Right atrium auricular region (tissue), 2 donors: ENCODE results near the gene METRNL. TPM values are rescaled to one million over a fixed set of nuclear protein-coding genes. Genes with fewer than 3 reads are reported as not detected.

Experiments used
- DNase-seq: peaks from one replicate; pipeline ENCODE4 v3.0.0-alpha.2; 2019; ENCODE audit warnings: low spot score
- H3K27ac ChIP-seq, 2 donors: fragments of 200-600 bp; sonication (generic); 1 replicate in 1 of 2; 2 replicates in 1 of 2; pipeline ENCODE4 v1.5.1; 2016 to 2019
- H3K27me3 ChIP-seq, 2 donors: fragments of 200-600 bp; sonication (generic); one replicate each; pipeline versions ENCODE4 v1.5.1 to v1.6.0; 2017 to 2019
- H3K36me3 ChIP-seq: fragments of 200-600 bp; sonication (generic); one replicate; pipeline ENCODE4 v1.5.1; 2016
- H3K4me1 ChIP-seq, 2 donors: fragments of 200-600 bp; sonication (generic); one replicate each; pipeline versions ENCODE4 v1.5.1 to v1.6.0; 2017 to 2019
- H3K4me3 ChIP-seq, 2 donors: fragments of 200-600 bp; sonication (generic); 1 replicate in 1 of 2; 2 replicates in 1 of 2; pipeline ENCODE4 v1.5.1; 2017 to 2019; ENCODE audit warnings: mild to moderate bottlenecking in 1 of 2, moderate library complexity in 1 of 2
- H3K9me3 ChIP-seq, 2 donors: fragments of 200-600 bp; sonication (generic); one replicate each; pipeline ENCODE4 v1.5.1; 2019
- total RNA-seq, 2 donors: library from RNA; depleted of rRNA; stranded (reverse); fragments of >200 nt; gene quantifications; one replicate each; pipeline ENCODE4 v1.1.0, GENCODE V29; 2016
- TF ChIP-seq, protein P1 (sequence below), 2 donors: fragments of 200-600 bp; sonication (generic); IDR thresholded peaks; one replicate each; pipeline ENCODE4 v1.5.1; 2019; ENCODE audit warnings: antibody characterized with exemption in 2 of 2

METRNL gene
- total RNA-seq, 2 donors from 2014 or later, result 62.9 to 104 TPM

DNA sequence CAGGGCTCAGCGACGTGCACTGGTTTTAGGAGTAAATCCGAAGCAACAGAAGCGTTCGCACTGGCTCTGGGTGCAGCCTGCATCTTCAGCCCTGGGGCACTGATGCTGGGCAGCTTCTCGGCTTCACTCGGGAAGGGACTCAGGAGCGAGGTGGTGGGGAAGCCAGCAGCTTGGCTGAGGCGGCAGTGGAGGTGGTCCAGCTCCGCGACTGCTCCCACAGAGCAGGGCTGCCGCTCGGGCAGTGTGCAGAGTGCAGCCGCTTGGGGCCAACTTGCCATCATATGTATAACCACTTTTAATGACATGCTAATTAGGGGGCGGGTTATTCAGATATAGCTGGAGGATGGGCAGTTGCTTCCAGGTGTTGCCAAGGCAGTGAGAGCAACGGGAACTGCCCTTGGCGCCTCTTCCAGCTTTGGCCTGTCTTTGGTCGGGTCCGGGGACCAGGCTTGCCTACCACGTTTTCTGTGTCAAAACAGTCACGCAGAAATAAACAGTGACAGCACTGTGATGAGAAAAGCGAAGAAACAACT, 26.7 kb downstream of the METRNL start:
- DNase-seq, result no peak
- H3K27ac ChIP-seq, result peak overlapping the region in 1 of 2 donors; percentile 39
- peaks cover 0 to 46% of the 10 kb centered on the region in 2 donors for H3K4me1 ChIP-seq

DNA sequence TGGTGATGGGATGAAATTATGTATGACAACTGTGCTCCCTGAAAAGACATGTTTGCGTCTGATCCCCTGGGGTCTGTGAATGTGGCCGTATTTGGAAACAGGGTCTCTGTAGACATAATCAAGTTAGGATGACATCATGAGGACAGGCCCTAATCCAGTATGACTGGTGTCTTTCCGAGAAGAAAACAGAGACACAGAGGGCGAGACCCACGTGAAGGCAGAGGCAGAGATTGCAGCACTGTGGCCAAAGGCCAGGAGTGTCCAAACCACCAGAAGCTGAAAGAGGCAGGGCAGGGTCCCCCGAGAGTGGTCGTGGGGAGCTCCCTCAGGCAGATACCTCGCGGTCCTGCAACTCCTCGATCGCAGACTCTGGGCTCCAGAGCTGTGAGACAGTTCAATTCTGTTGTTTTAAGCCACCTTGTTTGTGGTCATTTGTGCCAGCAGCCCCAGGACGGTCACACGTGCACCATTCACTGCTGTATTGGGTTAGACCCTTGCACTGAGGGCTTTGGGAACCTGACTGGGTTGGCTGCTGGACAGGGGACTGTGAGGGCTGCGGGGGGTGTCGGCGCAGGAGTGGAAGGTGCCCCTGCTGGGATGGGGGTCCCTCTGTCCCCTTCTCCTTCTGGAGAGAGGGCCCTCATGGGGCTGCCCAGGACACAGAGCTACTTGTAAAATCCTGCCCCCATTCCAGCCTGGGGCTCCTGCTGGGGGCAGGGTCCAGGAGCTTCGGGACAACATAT, 27.7 kb downstream of the METRNL start:
- Histone ChIP-seq H3K9me3 (no peaks in the 10 kb centered on the region), H3K27ac (peak overlapping the region; percentile 19 to 34), H3K4me3 (no peak overlapping the region), H3K36me3 (no peaks in the 10 kb centered on the region), H3K4me1 (peaks cover 0 to 43% of the 10 kb centered on the region in 2 donors), H3K27me3 (no peaks in the 10 kb centered on the region)
- DNase-seq, result peak; percentile 88
- TF ChIP-seq, protein P1, sequence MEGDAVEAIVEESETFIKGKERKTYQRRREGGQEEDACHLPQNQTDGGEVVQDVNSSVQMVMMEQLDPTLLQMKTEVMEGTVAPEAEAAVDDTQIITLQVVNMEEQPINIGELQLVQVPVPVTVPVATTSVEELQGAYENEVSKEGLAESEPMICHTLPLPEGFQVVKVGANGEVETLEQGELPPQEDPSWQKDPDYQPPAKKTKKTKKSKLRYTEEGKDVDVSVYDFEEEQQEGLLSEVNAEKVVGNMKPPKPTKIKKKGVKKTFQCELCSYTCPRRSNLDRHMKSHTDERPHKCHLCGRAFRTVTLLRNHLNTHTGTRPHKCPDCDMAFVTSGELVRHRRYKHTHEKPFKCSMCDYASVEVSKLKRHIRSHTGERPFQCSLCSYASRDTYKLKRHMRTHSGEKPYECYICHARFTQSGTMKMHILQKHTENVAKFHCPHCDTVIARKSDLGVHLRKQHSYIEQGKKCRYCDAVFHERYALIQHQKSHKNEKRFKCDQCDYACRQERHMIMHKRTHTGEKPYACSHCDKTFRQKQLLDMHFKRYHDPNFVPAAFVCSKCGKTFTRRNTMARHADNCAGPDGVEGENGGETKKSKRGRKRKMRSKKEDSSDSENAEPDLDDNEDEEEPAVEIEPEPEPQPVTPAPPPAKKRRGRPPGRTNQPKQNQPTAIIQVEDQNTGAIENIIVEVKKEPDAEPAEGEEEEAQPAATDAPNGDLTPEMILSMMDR (IDR thresholded peaks at IDR 0.05), result no peak

More for the DNA sequence above, 26.7 kb downstream of the METRNL start:
- Histone ChIP-seq H3K27me3 (no peaks in the 10 kb centered on the region), H3K4me3 (no peak overlapping the region), H3K9me3 (no peaks in the 10 kb centered on the region), H3K36me3 (no peaks in the 10 kb centered on the region)
- TF ChIP-seq, protein P1 (IDR thresholded peaks at IDR 0.05), result no peak

DNA sequence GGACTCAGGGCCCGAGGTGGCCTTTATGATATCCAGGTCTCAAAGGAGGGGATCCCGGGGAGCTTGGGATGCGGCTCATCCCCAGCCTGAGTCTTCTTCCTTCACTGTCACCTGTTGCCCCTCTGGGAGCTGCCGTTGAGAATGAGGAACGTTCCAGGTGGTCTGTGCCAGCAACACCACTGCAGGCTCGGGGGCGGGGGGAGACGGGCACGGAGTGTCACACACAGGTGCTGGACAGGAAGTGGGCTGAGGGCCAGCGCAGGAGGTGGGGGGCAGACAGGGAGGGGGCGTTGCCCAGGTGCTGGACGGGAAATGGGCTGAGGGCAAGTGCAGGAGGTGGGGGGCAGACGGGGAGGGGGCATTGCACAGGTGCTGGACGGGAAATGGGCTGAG, 28.2 kb downstream of the METRNL start:
- Histone ChIP-seq H3K9me3 (no peaks in the 10 kb centered on the region), H3K27ac (peak overlapping the region in 1 of 2 donors; percentile 34), H3K36me3 (no peaks in the 10 kb centered on the region), H3K27me3 (no peaks in the 10 kb centered on the region), H3K4me3 (no peak overlapping the region), H3K4me1 (peaks cover 0 to 43% of the 10 kb centered on the region in 2 donors)
- TF ChIP-seq, protein P1 (IDR thresholded peaks at IDR 0.05), result no peak
- DNase-seq, result no peak

DNA sequence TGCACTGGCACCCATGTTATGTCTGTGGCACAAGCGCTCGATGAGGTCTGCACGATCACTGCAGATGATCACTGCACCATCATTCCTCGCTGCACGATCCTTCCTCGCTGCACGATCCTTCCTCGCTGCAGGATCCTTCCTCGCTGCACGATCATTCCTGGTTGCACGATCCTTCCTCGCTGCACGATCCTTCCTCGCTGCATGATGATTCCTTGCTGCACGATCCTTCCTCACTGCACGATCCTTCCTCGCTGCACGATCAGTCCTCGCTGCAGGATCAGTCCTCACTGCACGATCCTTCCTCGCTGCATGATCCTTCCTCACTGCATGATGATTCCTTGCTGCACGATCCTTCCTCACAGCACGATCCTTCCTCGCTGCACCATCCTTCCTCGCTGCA, 29.3 kb downstream of the METRNL start:
- H3K27ac ChIP-seq, result no peak overlapping the region
- DNase-seq, result no peak
- no peaks in the 10 kb centered on the region for H3K36me3 ChIP-seq
- no peaks in the 10 kb centered on the region for H3K27me3 ChIP-seq
- TF ChIP-seq, protein P1 (IDR thresholded peaks at IDR 0.05), result no peak
- H3K4me1 ChIP-seq, result peaks cover 0 to 43% of the 10 kb centered on the region in 2 donors
- no peak overlapping the region for H3K4me3 ChIP-seq
- H3K9me3 ChIP-seq, result no peaks in the 10 kb centered on the region

DNA sequence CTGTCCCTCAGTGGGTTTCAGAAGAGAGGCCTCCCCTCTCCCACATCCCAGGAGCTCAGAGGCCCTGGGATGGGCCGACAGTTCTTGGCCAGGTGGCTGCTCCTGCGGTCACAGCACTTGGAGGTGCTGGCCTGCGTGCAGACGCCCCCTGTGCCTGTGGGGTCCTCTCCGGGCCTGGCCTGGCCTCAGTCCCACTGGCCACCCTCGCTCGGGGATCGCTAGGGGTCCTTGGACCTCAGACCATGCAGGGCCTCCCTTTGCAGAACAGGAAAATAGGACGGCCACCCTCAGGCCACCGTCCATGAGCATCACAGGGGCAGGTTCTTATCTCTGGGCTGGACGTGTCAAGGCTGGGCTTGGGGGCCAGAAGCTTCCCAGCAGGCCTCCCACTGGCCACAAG, 30.0 kb downstream of the METRNL start:
- Histone ChIP-seq H3K9me3 (no peaks in the 10 kb centered on the region), H3K4me1 (peaks cover 0 to 36% of the 10 kb centered on the region in 2 donors), H3K4me3 (no peak overlapping the region), H3K27ac (peak overlapping the region; percentile 69 to 85), H3K36me3 (no peaks in the 10 kb centered on the region), H3K27me3 (no peaks in the 10 kb centered on the region)
- TF ChIP-seq, protein P1 (IDR thresholded peaks at IDR 0.05), result no peak
- no peak for DNase-seq
